Ishikawa (cell line): ENCODE measurements around the gene GUCY1B1.

Experiments used
- CEBPB ChIP-seq: IDR thresholded peaks from 2 replicates; pipeline ENCODE4 v1.6.1; 2012
- CREB1 ChIP-seq: IDR thresholded peaks from 2 replicates; pipeline ENCODE4 v1.6.1; 2012; ENCODE audit warnings: low read depth
- EP300 ChIP-seq: IDR thresholded peaks from 2 replicates; pipeline ENCODE4 v1.6.1; 2012; ENCODE audit warnings: borderline replicate concordance
- FOXM1 ChIP-seq: IDR thresholded peaks from 2 replicates; pipeline ENCODE4 v1.6.1; 2012; ENCODE audit warnings: low read depth, borderline replicate concordance
- MAX ChIP-seq: IDR thresholded peaks from 2 replicates; pipeline ENCODE4 v1.6.1; 2012
- NFIC ChIP-seq: IDR thresholded peaks from 2 replicates; pipeline ENCODE4 v1.6.1; 2012
- RAD21 ChIP-seq: IDR thresholded peaks from 2 replicates; pipeline ENCODE4 v1.6.1; 2012; ENCODE audit warnings: low read depth
- TAF1 ChIP-seq: IDR thresholded peaks from 2 replicates; pipeline ENCODE4 v1.6.1; 2012; ENCODE audit warnings: low read depth, mild to moderate bottlenecking
- TCF12 ChIP-seq: IDR thresholded peaks from 2 replicates; pipeline ENCODE4 v1.6.1; 2012; ENCODE audit warnings: low read depth
- USF1 ChIP-seq: IDR thresholded peaks from 2 replicates; pipeline ENCODE4 v1.6.1; 2012
- ZBTB7A ChIP-seq: IDR thresholded peaks from 2 replicates; pipeline ENCODE4 v1.6.1; 2012; ENCODE audit warnings: low read depth
- TF ChIP-seq, protein P1 (sequence below): IDR thresholded peaks from 2 replicates; pipeline ENCODE4 v1.6.1; 2012; ENCODE audit warnings: low read depth, mild to moderate bottlenecking

DNA sequence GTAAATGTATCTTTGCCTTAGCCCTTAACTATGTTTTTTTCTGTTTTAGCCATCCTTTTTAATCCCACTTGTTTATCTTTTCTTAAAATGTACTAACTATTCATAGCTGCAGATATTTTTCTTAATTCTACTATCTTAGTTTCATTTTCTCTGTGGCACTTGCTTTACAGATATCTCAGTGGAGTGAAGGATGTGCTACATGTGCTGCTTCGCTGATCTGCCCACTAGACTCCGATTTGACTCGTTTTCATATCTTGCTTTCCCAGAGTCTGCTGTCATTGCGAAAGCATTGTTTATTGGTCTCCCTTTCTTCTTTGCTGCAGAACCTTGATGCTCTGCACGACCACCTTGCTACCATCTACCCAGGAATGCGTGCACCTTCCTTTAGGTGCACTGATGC lies 30.6 kb downstream of the GUCY1B1 start:
- TF ChIP-seq MAX (no peak), CEBPB (no peak), EP300 (no peak), TCF12 (no peak), TAF1 (no peak), RAD21 (no peak), NFIC (no peak), USF1 (no peak), ZBTB7A (no peak), FOXM1 (no peak), CREB1 (no peak)
- TF ChIP-seq, protein P1, sequence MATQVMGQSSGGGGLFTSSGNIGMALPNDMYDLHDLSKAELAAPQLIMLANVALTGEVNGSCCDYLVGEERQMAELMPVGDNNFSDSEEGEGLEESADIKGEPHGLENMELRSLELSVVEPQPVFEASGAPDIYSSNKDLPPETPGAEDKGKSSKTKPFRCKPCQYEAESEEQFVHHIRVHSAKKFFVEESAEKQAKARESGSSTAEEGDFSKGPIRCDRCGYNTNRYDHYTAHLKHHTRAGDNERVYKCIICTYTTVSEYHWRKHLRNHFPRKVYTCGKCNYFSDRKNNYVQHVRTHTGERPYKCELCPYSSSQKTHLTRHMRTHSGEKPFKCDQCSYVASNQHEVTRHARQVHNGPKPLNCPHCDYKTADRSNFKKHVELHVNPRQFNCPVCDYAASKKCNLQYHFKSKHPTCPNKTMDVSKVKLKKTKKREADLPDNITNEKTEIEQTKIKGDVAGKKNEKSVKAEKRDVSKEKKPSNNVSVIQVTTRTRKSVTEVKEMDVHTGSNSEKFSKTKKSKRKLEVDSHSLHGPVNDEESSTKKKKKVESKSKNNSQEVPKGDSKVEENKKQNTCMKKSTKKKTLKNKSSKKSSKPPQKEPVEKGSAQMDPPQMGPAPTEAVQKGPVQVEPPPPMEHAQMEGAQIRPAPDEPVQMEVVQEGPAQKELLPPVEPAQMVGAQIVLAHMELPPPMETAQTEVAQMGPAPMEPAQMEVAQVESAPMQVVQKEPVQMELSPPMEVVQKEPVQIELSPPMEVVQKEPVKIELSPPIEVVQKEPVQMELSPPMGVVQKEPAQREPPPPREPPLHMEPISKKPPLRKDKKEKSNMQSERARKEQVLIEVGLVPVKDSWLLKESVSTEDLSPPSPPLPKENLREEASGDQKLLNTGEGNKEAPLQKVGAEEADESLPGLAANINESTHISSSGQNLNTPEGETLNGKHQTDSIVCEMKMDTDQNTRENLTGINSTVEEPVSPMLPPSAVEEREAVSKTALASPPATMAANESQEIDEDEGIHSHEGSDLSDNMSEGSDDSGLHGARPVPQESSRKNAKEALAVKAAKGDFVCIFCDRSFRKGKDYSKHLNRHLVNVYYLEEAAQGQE, result no peak
